ENCODE results near the gene EIF4E2.

GRCh38 chr2:232551776-232552175, 1.3 kb downstream of the EIF4E2 start:
- TF ChIP-seq, protein P1, sequence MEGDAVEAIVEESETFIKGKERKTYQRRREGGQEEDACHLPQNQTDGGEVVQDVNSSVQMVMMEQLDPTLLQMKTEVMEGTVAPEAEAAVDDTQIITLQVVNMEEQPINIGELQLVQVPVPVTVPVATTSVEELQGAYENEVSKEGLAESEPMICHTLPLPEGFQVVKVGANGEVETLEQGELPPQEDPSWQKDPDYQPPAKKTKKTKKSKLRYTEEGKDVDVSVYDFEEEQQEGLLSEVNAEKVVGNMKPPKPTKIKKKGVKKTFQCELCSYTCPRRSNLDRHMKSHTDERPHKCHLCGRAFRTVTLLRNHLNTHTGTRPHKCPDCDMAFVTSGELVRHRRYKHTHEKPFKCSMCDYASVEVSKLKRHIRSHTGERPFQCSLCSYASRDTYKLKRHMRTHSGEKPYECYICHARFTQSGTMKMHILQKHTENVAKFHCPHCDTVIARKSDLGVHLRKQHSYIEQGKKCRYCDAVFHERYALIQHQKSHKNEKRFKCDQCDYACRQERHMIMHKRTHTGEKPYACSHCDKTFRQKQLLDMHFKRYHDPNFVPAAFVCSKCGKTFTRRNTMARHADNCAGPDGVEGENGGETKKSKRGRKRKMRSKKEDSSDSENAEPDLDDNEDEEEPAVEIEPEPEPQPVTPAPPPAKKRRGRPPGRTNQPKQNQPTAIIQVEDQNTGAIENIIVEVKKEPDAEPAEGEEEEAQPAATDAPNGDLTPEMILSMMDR (IDR thresholded peaks at IDR 0.05) = no peak
- TF ChIP-seq POLR2A (IDR thresholded peaks at IDR 0.05) = no peak

Data from thyroid gland (tissue), 4 donors.